Mesothelial cell of epicardium (in vitro differentiated cells): ENCODE data around the gene SUFU. TPM values are rescaled to one million over a fixed set of nuclear protein-coding genes. Genes with fewer than 3 reads are reported as not detected.

Experiments
- DNase-seq, 2 experiments: peaks; one replicate each; pipeline ENCODE4 v3.0.0; 2021; ENCODE audit warnings: low spot score in 2 of 2; ENCODE audit not compliant: unreplicated experiment in 2 of 2
- H3K27ac Mint-ChIP-seq: 2 replicates; pipeline ENCODE4 v1.8.0; 2021; ENCODE audit warnings: mixed read lengths
- H3K27me3 Mint-ChIP-seq: 2 replicates; pipeline ENCODE4 v1.8.0; 2021; ENCODE audit warnings: low read depth, mixed read lengths
- H3K36me3 Mint-ChIP-seq: 2 replicates; pipeline ENCODE4 v1.8.0; 2021; ENCODE audit warnings: mixed read lengths
- H3K4me1 Mint-ChIP-seq: 2 replicates; pipeline ENCODE4 v1.8.0; 2021; ENCODE audit warnings: mixed read lengths
- H3K4me3 Mint-ChIP-seq: 2 replicates; pipeline ENCODE4 v1.8.0; 2021; ENCODE audit warnings: mild to moderate bottlenecking, moderate library complexity, mixed read lengths
- H3K9me3 Mint-ChIP-seq: 2 replicates; pipeline ENCODE4 v1.8.0; 2021; ENCODE audit warnings: mixed read lengths
- CTCF ChIP-seq: fragments of 200-600 bp; sonication (generic); IDR thresholded peaks from one replicate; pipeline ENCODE4 v1.5.0; 2021; ENCODE audit warnings: antibody characterized with exemption; ENCODE audit not compliant: unreplicated experiment
- total RNA-seq: library from RNA; stranded (reverse); gene quantifications from 3 replicates; pipeline ENCODE4 v1.2.1, GENCODE V29; 2021

SUFU gene
- total RNA-seq, 1 donor from 2014 or later, result 33.4 TPM

- H3K4me1 Mint-ChIP-seq, result peaks cover 17% of the 10 kb centered on the region
- H3K36me3 Mint-ChIP-seq, result no peaks in the 10 kb centered on the region
- no peak for DNase-seq
- no peak for TF ChIP-seq CTCF
- peak overlapping the region; percentile 22 for H3K27ac Mint-ChIP-seq
- H3K4me3 Mint-ChIP-seq, result no peak overlapping the region
- H3K9me3 Mint-ChIP-seq, result no peaks in the 10 kb centered on the region
- no peaks in the 10 kb centered on the region for H3K27me3 Mint-ChIP-seq
Measured at GRCh38 chr10:102580230-102580629, 76.5 kb downstream of the SUFU start.

GRCh38 chr10:102581401-102581800 lies 77.6 kb downstream of the SUFU start:
- Mint-ChIP-seq H3K27ac (peak overlapping the region; percentile 12), H3K9me3 (no peaks in the 10 kb centered on the region)
- TF ChIP-seq CTCF, result no peak

GRCh38 chr10:102581981-102582580 lies 78.3 kb downstream of the SUFU start:
- H3K27ac Mint-ChIP-seq, result peak overlapping the region; percentile 12
- TF ChIP-seq CTCF, result no peak
- no peak overlapping the region for H3K4me3 Mint-ChIP-seq
- no peaks in the 10 kb centered on the region for H3K27me3 Mint-ChIP-seq
- H3K9me3 Mint-ChIP-seq, result peaks cover 4% of the 10 kb centered on the region
- peaks cover 3% of the 10 kb centered on the region for H3K36me3 Mint-ChIP-seq
- no peak for DNase-seq
- peaks cover 17% of the 10 kb centered on the region for H3K4me1 Mint-ChIP-seq

More at GRCh38 chr10:102581401-102581800, 77.6 kb downstream of the SUFU start:
- H3K36me3 Mint-ChIP-seq, result no peaks in the 10 kb centered on the region
- peaks cover 17% of the 10 kb centered on the region for H3K4me1 Mint-ChIP-seq
- no peak for DNase-seq
- H3K27me3 Mint-ChIP-seq, result no peaks in the 10 kb centered on the region
- H3K4me3 Mint-ChIP-seq, result no peak overlapping the region

DNA sequence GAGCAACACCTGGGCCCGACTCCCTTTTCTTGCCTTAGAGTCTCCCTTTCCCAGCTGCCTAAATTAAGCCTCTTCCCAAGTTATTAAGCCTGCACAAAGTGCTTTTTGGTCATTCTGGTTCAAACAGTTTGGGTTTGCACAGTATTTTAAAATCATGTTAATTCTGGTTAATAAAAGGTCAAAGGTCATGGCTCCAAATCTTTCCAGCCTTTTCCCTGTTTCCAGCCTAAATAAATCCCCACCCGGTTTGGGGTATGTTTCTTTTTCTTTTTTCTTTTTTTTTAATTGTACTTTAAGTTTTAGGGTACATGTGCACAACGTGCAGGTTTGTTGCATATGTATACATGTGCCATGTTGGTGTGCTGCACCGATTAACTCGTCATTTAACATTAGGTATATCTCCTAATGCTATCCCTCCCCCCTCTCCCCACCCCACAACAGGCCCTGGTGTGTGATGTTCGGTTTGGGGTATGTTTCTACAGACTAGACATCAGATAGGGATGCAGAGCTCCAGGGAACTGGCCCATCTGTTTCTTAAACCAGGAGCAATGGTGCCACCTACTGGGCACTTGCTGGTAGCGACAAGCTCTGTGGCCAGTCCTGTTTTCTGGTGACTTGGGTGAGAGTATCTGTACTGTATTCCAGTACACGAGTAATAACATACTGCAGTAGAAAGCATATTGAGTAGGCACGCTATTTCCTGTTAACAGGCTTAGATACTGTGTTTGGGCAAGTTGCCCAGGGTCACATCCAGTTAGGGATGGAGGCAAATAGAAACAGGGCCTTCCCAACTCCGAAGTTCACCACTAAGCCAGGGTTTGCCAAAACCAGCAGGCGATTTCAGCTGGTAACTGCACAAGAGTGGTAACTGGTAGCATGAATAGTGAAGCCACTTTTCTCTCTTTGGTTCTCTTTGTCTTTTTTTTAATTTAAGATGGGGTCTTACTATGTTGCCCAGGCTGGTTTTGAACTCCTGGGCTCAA lies 80.0 kb downstream of the SUFU start:
- TF ChIP-seq CTCF, result peak; percentile 85
- H3K4me3 Mint-ChIP-seq, result no peak overlapping the region
- peak overlapping the region; percentile 9 for H3K27ac Mint-ChIP-seq
- H3K27me3 Mint-ChIP-seq, result no peaks in the 10 kb centered on the region
- peaks cover 4% of the 10 kb centered on the region for H3K9me3 Mint-ChIP-seq
- H3K36me3 Mint-ChIP-seq, result peaks cover 3% of the 10 kb centered on the region
- DNase-seq, result peak; percentile 58 to 84
- peaks cover 16% of the 10 kb centered on the region for H3K4me1 Mint-ChIP-seq

- no peak for DNase-seq
- Mint-ChIP-seq H3K9me3 (peaks cover 4% of the 10 kb centered on the region), H3K4me1 (peaks cover 5% of the 10 kb centered on the region), H3K27ac (peak overlapping the region; percentile 56), H3K4me3 (no peak overlapping the region), H3K27me3 (no peaks in the 10 kb centered on the region), H3K36me3 (peaks cover 3% of the 10 kb centered on the region)
- TF ChIP-seq CTCF, result no peak
Measured at GRCh38 chr10:102585026-102585425, 81.3 kb downstream of the SUFU start.
